ENCODE measurements around the gene AUTS2.

DNA sequence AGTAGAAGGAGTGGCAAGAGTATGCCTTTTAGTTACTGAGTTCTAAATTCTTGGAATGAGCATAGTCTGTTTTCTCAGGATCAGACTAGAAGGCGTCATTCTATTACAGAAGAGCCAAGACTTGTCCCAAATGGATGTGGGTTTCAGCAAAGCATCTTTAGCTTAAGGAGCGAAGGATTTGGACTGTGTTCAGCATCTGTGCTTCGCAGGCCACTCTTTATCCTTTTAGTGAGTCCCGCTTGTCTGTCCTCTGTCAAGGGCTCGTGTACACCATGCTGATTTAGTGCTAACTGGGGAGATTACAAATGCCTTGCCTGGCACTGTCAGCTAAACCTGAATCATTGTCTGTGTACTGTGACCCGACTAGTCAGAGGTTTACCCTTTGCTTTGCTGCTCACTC, 465.7 kb downstream of the AUTS2 start:
- TF ChIP-seq, protein P1, sequence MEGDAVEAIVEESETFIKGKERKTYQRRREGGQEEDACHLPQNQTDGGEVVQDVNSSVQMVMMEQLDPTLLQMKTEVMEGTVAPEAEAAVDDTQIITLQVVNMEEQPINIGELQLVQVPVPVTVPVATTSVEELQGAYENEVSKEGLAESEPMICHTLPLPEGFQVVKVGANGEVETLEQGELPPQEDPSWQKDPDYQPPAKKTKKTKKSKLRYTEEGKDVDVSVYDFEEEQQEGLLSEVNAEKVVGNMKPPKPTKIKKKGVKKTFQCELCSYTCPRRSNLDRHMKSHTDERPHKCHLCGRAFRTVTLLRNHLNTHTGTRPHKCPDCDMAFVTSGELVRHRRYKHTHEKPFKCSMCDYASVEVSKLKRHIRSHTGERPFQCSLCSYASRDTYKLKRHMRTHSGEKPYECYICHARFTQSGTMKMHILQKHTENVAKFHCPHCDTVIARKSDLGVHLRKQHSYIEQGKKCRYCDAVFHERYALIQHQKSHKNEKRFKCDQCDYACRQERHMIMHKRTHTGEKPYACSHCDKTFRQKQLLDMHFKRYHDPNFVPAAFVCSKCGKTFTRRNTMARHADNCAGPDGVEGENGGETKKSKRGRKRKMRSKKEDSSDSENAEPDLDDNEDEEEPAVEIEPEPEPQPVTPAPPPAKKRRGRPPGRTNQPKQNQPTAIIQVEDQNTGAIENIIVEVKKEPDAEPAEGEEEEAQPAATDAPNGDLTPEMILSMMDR (IDR thresholded peaks at IDR 0.05), result no peak
- TF ChIP-seq POLR2A (IDR thresholded peaks at IDR 0.05) (no peak), POLR2AphosphoS5 (IDR thresholded peaks at IDR 0.05) (no peak)

Measured in breast epithelium (tissue), 3 donors.